ENCODE measurements around the gene HDGF. TPM values are rescaled to one million over a fixed set of nuclear protein-coding genes. Genes with fewer than 3 reads are reported as not detected.

The HDGF gene
- total RNA-seq, 1 donor from 2014 or later: 280 TPM

DNA sequence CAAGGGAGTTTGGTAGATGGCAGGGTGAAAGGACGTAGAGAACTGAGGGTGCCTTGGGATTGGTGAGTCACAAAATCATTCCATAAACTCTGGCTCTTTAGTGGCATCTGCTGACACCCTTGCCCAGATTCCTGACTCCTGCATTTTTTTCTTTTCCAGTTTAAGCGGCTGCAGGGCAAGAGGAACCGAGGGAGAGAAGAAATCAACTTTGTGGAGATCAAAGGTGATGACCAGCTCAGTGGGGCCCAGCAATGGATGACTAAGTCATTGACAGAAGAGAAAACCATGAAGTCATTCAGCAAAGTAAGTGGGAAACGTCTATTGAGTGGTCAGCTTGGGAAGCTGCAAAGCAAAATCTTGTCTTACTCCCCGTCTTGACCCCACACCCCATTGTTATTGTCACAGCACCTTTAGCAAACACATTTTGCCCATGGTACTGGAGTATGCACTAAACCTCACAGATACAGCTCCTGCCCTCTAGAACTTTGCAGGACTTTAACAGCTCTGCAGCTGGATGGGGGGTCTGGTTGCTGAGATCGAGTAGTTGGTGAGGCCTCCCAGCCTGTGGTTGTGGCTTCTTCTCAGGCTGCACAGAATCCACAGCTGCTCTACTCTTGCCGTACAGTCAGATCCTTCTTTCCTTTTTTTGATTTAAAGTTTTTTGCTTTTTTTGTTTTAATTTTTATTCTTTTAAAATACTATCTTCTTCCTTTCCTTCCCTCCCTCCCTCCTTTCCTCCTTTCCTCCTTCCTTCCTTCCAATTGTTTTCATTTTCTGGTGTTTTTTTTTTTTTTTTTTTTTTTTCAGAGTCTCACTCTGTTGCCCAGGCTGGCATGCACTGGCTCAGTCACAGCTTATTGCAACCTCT, 43.3 kb upstream of the HDGF start:
- no peak for TF ChIP-seq CTCF (IDR thresholded peaks at IDR 0.05; ENCODE audit: unreplicated experiment)
- no peak for DNase-seq (ENCODE audit: low spot score, unreplicated experiment)
- H3K9me3 Mint-ChIP-seq (ENCODE audit: low read depth): no peaks in the 10 kb centered on the region
- H3K36me3 Mint-ChIP-seq (ENCODE audit: insufficient read depth): peaks cover 27% of the 10 kb centered on the region
- no peaks in the 10 kb centered on the region for H3K4me1 Mint-ChIP-seq (ENCODE audit: low read depth)
- H3K4me3 Mint-ChIP-seq (ENCODE audit: low read depth): no peak overlapping the region
- H3K27ac Mint-ChIP-seq: no peak overlapping the region
- H3K27me3 Mint-ChIP-seq: no peaks in the 10 kb centered on the region

DNA sequence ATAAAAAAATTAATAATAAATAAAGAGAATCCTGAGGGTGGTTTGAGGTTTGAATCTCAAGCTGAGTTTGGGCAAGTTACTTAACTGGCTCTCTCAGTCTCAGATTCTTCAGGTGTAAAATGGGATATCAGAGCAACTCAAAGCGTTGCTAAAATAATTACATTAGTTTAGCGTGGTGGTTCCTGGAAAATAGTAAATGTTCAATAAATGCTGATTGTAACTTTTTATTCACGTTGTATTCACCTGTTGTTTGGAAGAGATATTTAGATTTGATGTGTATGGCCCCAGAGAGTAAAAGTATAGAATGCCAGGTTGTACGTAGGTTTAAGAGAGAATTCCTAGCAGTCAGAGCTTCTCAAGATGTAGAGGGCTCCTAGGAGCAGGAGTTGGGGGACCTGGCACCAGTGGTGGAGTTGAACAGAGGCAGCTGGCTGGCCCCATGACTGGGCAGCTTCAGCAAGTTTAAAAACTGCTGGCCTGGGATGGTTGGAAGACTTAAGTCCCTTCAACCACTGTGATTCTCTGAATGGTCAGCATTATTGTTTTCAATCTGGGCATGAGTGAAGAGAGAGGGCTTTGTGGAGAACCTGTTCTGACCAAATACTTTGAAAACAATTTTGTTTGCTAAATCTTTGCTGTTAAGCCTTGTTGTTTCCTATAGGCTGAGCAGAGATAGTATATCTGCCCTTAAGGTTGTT, 38.3 kb upstream of the HDGF start:
- no peaks in the 10 kb centered on the region for H3K4me1 Mint-ChIP-seq (ENCODE audit: low read depth)
- no peaks in the 10 kb centered on the region for H3K27me3 Mint-ChIP-seq
- H3K36me3 Mint-ChIP-seq (ENCODE audit: insufficient read depth): peaks cover 26% of the 10 kb centered on the region
- TF ChIP-seq CTCF (IDR thresholded peaks at IDR 0.05; ENCODE audit: unreplicated experiment): no peak
- no peaks in the 10 kb centered on the region for H3K9me3 Mint-ChIP-seq (ENCODE audit: low read depth)
- H3K27ac Mint-ChIP-seq: no peak overlapping the region
- H3K4me3 Mint-ChIP-seq (ENCODE audit: low read depth): no peak overlapping the region
- DNase-seq (ENCODE audit: low spot score, unreplicated experiment): no peak

GRCh38 chr1:156788136-156788535, 36.7 kb upstream of the HDGF start:
- no peaks in the 10 kb centered on the region for H3K9me3 Mint-ChIP-seq (ENCODE audit: low read depth)
- no peak overlapping the region for H3K27ac Mint-ChIP-seq
- no peaks in the 10 kb centered on the region for H3K27me3 Mint-ChIP-seq
- H3K4me1 Mint-ChIP-seq (ENCODE audit: low read depth): no peaks in the 10 kb centered on the region
- no peak overlapping the region for H3K4me3 Mint-ChIP-seq (ENCODE audit: low read depth)
- H3K36me3 Mint-ChIP-seq (ENCODE audit: insufficient read depth): peaks cover 19% of the 10 kb centered on the region
- DNase-seq (ENCODE audit: low spot score, unreplicated experiment): no peak
- no peak for TF ChIP-seq CTCF (IDR thresholded peaks at IDR 0.05; ENCODE audit: unreplicated experiment)

DNA sequence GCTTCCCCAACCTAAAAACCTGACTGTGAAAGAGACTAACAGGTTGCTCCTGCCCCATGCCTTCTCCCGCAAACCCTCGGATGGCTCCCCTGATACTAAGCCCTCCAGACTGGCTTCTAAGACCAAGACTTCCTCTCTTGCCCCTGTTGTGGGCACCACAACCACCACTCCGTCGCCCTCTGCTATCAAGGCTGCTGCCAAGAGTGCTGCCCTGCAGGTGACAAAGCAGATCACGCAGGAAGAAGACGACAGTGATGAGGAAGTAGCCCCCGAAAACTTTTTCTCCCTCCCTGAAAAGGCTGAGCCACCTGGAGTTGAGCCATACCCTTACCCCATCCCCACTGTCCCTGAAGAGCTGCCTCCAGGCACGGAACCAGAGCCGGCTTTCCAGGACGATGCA, 35.2 kb upstream of the HDGF start:
- Mint-ChIP-seq H3K27ac (peak overlapping the region; percentile 67), H3K27me3 (no peaks in the 10 kb centered on the region), H3K4me1 (ENCODE audit: low read depth) (no peaks in the 10 kb centered on the region), H3K36me3 (ENCODE audit: insufficient read depth) (peaks cover 21% of the 10 kb centered on the region), H3K9me3 (ENCODE audit: low read depth) (no peaks in the 10 kb centered on the region), H3K4me3 (ENCODE audit: low read depth) (no peak overlapping the region)
- no peak for DNase-seq (ENCODE audit: low spot score, unreplicated experiment)
- TF ChIP-seq CTCF (IDR thresholded peaks at IDR 0.05; ENCODE audit: unreplicated experiment): no peak

DNA sequence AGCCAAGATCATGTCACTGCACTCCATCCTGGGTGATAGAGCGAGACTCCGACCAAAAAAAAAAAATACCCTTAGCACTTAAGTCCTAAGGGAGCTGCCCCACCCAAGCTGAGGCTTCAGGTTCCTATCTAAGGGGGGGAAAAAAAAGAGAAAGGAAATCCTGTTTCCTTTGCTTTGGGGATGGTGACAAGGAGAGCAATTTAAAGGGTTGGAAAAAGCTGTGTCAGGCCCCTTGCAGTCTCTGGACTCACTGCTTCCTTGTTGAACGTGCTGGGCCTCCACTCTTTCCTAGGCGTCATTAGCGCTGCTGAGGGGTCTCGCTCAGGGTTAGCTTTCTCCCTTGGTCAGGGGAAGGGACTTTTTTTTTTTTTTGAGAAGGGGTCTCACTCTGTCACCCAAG, 34.0 kb upstream of the HDGF start:
- no peak for DNase-seq (ENCODE audit: low spot score, unreplicated experiment)
- H3K9me3 Mint-ChIP-seq (ENCODE audit: low read depth): no peaks in the 10 kb centered on the region
- H3K4me1 Mint-ChIP-seq (ENCODE audit: low read depth): no peaks in the 10 kb centered on the region
- H3K27ac Mint-ChIP-seq: no peak overlapping the region
- H3K36me3 Mint-ChIP-seq (ENCODE audit: insufficient read depth): peaks cover 18% of the 10 kb centered on the region
- no peak for TF ChIP-seq CTCF (IDR thresholded peaks at IDR 0.05; ENCODE audit: unreplicated experiment)
- no peak overlapping the region for H3K4me3 Mint-ChIP-seq (ENCODE audit: low read depth)
- H3K27me3 Mint-ChIP-seq: no peaks in the 10 kb centered on the region
